K562 (cell line): Measurements from ENCODE around the gene MAGI1. TPM values are rescaled to one million over a fixed set of nuclear protein-coding genes. Genes with fewer than 3 reads are reported as not detected.

Experiments
- ATAC-seq: fragments of 200-7000 bp; cut with Tn5 transposase; 3 replicates; pipeline ENCODE4 v1.9.1; 2020; ENCODE audit warnings: moderate library complexity
- BruUV-seq: library from RNA; stranded (reverse); fragments of 400-500 nt; replicated peaks from 2 replicates; lab custom pipeline; 2021; lab: Mats Ljungman, UMichigan
- CTCF ChIA-PET: fragments of 300-600 bp; formaldehyde crosslinking; extraction: SDS; loops from one replicate; lab custom pipeline; 2021; ENCODE audit warnings: low intra/inter-chr PET ratio; lab: Yijun Ruan, JAX
- POLR2A ChIA-PET: fragments of 300-600, 350-650 bp; sonication (Branson Sonifier 250); formaldehyde crosslinking; extraction: SDS; loops from one replicate; lab custom pipeline; 2021; ENCODE audit warnings: antibody characterized with exemption, inconsistent platforms; lab: Yijun Ruan, JAX
- DNase-seq, 4 experiments: peaks; one replicate each; pipeline versions ENCODE4 v3.0.0 to v3.0.0-alpha.2; 2011 to 2018; ENCODE audit warnings: low spot score in 3 of 4, mixed read lengths in 3 of 4; ENCODE audit errors: extremely low read depth in 1 of 4
- FAIRE-seq: peaks from 2 replicates; lab custom pipeline; 2011; peaks lifted over from hg19 to GRCh38; lab: Jason Lieb, UNC
- H2AFZ ChIP-seq: 2 replicates; pipeline ENCODE4 v1.6.0; 2011; ENCODE audit warnings: low read depth, low read length, control low read depth, inconsistent platforms
- H3K27ac ChIP-seq: fragments of 200-600 bp; 3 replicates; pipeline ENCODE4 v1.8.0; 2011; ENCODE audit warnings: low read depth, mild to moderate bottlenecking, control low read depth, inconsistent platforms, low read length, moderate library complexity, mixed read lengths; ENCODE audit errors: extremely low read depth
- H3K27me3 ChIP-seq, 2 experiments: fragments of 300-600 bp in 1 of 2; 2 replicates in 1 of 2; 3 replicates in 1 of 2; pipeline versions ENCODE4 v1.6.0 to v1.8.0; 2011; ENCODE audit warnings: inconsistent platforms in 2 of 2, low read length in 2 of 2, mild to moderate bottlenecking in 1 of 2, mixed read lengths in 1 of 2, moderate library complexity in 1 of 2; ENCODE audit not compliant: control insufficient read depth in 2 of 2, insufficient read depth in 2 of 2
- H3K36me3 ChIP-seq: fragments of 300-600 bp; 3 replicates; pipeline ENCODE4 v1.8.0; 2011; ENCODE audit warnings: mild to moderate bottlenecking, low read length, inconsistent platforms; ENCODE audit not compliant: control insufficient read depth, insufficient read depth
- H3K4me1 ChIP-seq, 2 experiments: fragments of 200-600 bp in 1 of 2; replicated peaks in 1 of 2; 2 replicates in 1 of 2; 3 replicates in 1 of 2; pipeline versions ENCODE4 v1.5.1 to v1.8.0; 2011; ENCODE audit warnings: inconsistent platforms in 2 of 2, low read length in 2 of 2, mild to moderate bottlenecking in 1 of 2, mixed read lengths in 1 of 2, moderate library complexity in 1 of 2; ENCODE audit not compliant: control insufficient read depth in 2 of 2, insufficient read depth in 2 of 2
- H3K4me2 ChIP-seq: 2 replicates; pipeline ENCODE4 v1.6.1; 2011; ENCODE audit warnings: low read length, control low read depth, inconsistent platforms, mixed read lengths; ENCODE audit not compliant: insufficient read depth
- H3K4me3 ChIP-seq: fragments of 200-600 bp; sonication (generic), shearing (Covaris generic); 2 replicates; pipeline ENCODE4 v1.5.1; 2016; ENCODE audit warnings: control low read depth, inconsistent platforms
- H3K79me2 ChIP-seq: fragments of 200-600 bp; 3 replicates; pipeline ENCODE4 v1.8.0; 2011; ENCODE audit warnings: low read length, inconsistent platforms; ENCODE audit not compliant: control insufficient read depth, insufficient read depth
- H3K9ac ChIP-seq, 2 experiments: 2 replicates each; pipeline versions ENCODE4 v1.6.0 to v1.6.1; 2011; ENCODE audit warnings: low read depth in 2 of 2, low read length in 2 of 2, control low read depth in 1 of 2, inconsistent platforms in 1 of 2, mild to moderate bottlenecking in 1 of 2, mixed read lengths in 1 of 2; ENCODE audit not compliant: insufficient read depth in 1 of 2
- H3K9me1 ChIP-seq: one replicate; pipeline ENCODE4 v1.6.0; 2011; ENCODE audit warnings: inconsistent platforms, mild to moderate bottlenecking, low read length, moderate library complexity; ENCODE audit not compliant: control insufficient read depth, insufficient read depth
- H3K9me3 ChIP-seq: replicated peaks from 2 replicates; pipeline ENCODE4 v1.5.1; 2011; ENCODE audit warnings: low read depth, low read length, inconsistent platforms; ENCODE audit not compliant: control insufficient read depth, insufficient read depth
- H4K20me1 ChIP-seq: replicated peaks from 2 replicates; pipeline ENCODE4 v1.6.1; 2011; ENCODE audit warnings: low read length, inconsistent platforms, mixed read lengths; ENCODE audit not compliant: control insufficient read depth, insufficient read depth
- EZH2 ChIP-seq: IDR thresholded peaks from 2 replicates; pipeline ENCODE4 v1.6.1; 2012; ENCODE audit warnings: low read depth, mild to moderate bottlenecking, inconsistent platforms, low read length, borderline replicate concordance
- MEF2A ChIP-seq: IDR thresholded peaks from 2 replicates; pipeline ENCODE4 v1.6.1; 2011; ENCODE audit warnings: low read depth, mild to moderate bottlenecking, low read length, moderate library complexity; ENCODE audit not compliant: control insufficient read depth
- RFX5 ChIP-seq: IDR thresholded peaks from 2 replicates; pipeline ENCODE4 v1.6.1; 2011; ENCODE audit warnings: low read depth, mild to moderate bottlenecking, improper control_type of control experiment, low read length
- RUNX1 ChIP-seq: sonication (generic); IDR thresholded peaks from 2 replicates; pipeline ENCODE4 v1.6.1; 2016; ENCODE audit warnings: antibody characterized with exemption, low read depth
- SIN3B ChIP-seq: fragments of 450-650 bp; IDR thresholded peaks from 2 replicates; pipeline ENCODE4 v1.6.1; 2017; ENCODE audit warnings: low read depth, mild to moderate bottlenecking, moderate library complexity
- SMARCE1 ChIP-seq: fragments of 450-650 bp; IDR thresholded peaks from 2 replicates; pipeline ENCODE4 v1.7.1; 2016; ENCODE audit warnings: mild to moderate bottlenecking
- ZKSCAN3 ChIP-seq: fragments of 250-450 bp; sonication (Bioruptor Pico); IDR thresholded peaks from 2 replicates; pipeline ENCODE4 v1.4.0; 2020
- WGBS: fragments of 100-300 bp; shearing (Covaris generic); methylation state at CpG from one replicate; pipeline ENCODE4 v1.1.6; 2016; ENCODE audit warnings: low coverage, mixed read lengths; ENCODE audit not compliant: insufficient coverage; ENCODE audit errors: missing lambda C conversion rate; 5-methylcytosine and 5-hydroxymethylcytosine counted together
- in situ Hi-C: fragments of 300-500 bp; cut with MboI; formaldehyde crosslinking; loops from 4 replicates; pipeline ENCODE4 v1.15.0; 2018; ENCODE audit warnings: inconsistent platforms, mixed read lengths
- intact Hi-C: fragments of 100-400 bp; cut with micrococcal nuclease; formaldehyde crosslinking; loops from 2 replicates; pipeline ENCODE4 v1.14.2; 2022
- polyA plus RNA-seq, 8 experiments: library from polyadenylated mRNA; depleted of rRNA in 4 of 8; stranded (reverse) in 5 of 8; unstranded in 3 of 8; fragments of >200 nt; fragmentation: Nextera tagmentation in 2 of 8; fragmentation: Illumina TruSeq in 1 of 8; extraction: Ambion mirVana in 2 of 8; extraction: Trizol in 1 of 8; gene quantifications; 2 replicates each; pipeline versions ENCODE4 v1.2.1 to v1.2.3, GENCODE V29; 2011 to 2014; ENCODE audit warnings: inconsistent platforms in 1 of 8, missing spikeins in 1 of 8
- total RNA-seq, 7 experiments: library from RNA; depleted of rRNA in 6 of 7; stranded (reverse); fragments of >200 nt in 6 of 7; fragmentation: Illumina TruSeq in 2 of 7; extraction: Trizol in 2 of 7; gene quantifications; 2 replicates each; pipeline versions ENCODE4 v1.2.1 to v1.2.3, GENCODE V29; 2011 to 2021; ENCODE audit warnings: low replicate concordance in 1 of 7
- TF ChIP-seq, protein P1 (sequence below), 2 experiments: fragments of 450-650 bp in 1 of 2; sonication (generic) in 1 of 2; formaldehyde crosslinking in 1 of 2; IDR thresholded peaks; 2 replicates each; pipeline versions ENCODE4 v1.7.1 to v1.9.0; 2016 to 2022; ENCODE audit warnings: inconsistent platforms in 1 of 2, mild to moderate bottlenecking in 1 of 2, missing genetic modification reagents in 1 of 2

Gene MAGI1
- total and polyA plus RNA-seq, 9 of the 15 experiments (the other 6 are each of a cell fraction or from before 2014, with no cell fraction given) = 7.8 to 59.4 (median 43.2) TPM

DNA sequence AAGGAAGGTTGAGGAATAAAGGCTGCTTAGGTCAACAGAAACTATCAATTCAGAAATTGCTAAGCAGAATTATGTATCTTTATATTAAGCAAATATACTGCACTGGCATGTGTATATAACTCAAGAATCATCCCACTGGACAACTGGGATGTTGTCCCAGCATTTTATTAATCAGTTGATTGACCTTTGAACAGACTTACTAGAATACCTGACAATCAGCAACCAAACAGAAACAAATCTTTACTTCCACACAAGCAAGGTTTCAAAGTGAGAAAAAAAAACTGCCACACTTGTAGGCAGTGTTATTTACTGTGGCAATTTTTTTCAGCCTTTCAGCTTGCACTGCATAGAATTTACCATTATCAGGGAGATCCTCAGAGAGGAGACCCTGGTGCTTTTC, 218.8 kb downstream of the MAGI1 start:
- ATAC-seq = no peak
- H3K4me2 ChIP-seq = no peak overlapping the region
- intact Hi-C loops = no loop called here
- no peaks in the 10 kb centered on the region for H3K9me1 ChIP-seq
- no peak overlapping the region for H3K9ac ChIP-seq
- CTCF ChIA-PET = no interaction called here
- no peaks in the 10 kb centered on the region for H4K20me1 ChIP-seq
- no peak for FAIRE-seq
- H3K79me2 ChIP-seq = no peaks in the 10 kb centered on the region
- H2AFZ ChIP-seq = no peak overlapping the region
- no peaks in the 10 kb centered on the region for H3K4me1 ChIP-seq
- in situ Hi-C loops = no loop called here
- POLR2A ChIA-PET = no interaction called here
- H3K36me3 ChIP-seq = no peaks in the 10 kb centered on the region
- no peak for DNase-seq
- H3K9me3 ChIP-seq = no peaks in the 10 kb centered on the region
- no peak overlapping the region for H3K27ac ChIP-seq
- TF ChIP-seq RUNX1 (no peak), RFX5 (no peak), SMARCE1 (no peak)
- no peaks in the 10 kb centered on the region for H3K27me3 ChIP-seq
- H3K4me3 ChIP-seq = no peak overlapping the region
- no TSS peak for BruUV-seq

DNA sequence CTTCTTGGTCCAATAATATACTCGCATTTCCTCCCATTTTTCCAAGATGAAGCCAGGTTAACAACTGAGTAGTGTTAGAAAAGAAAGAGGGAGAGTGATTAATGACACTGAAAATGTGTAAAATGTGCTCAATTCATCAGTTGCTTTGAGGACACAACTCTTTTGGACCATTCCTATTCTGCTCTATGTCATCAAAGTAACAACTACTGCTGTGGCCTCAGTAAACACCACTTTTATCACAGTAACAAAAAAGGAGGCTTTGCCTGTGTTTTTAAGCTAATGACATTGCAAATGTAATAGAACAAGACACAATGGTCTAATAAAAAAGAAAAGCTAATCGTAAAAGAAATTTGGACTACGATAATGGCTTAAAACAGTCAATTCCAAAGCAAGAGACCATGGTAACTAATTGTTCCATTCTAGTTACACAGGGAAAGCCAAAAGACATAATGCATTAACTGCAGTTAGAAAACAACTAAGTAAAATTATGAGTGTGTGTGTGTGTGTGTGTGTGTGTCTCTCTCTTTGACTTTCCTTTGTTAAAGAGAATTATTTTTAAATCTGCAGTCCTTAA, 221.1 kb downstream of the MAGI1 start:
- no peak overlapping the region for H3K4me3 ChIP-seq
- no peak for DNase-seq
- H3K27me3 ChIP-seq = no peaks in the 10 kb centered on the region; a peak in 1 of 5 replicates
- ATAC-seq = no peak
- WGBS = 0% methylated on average over 3 of the region's 3 CpGs
- H3K9ac ChIP-seq = no peak overlapping the region
- BruUV-seq = no TSS peak
- no peaks in the 10 kb centered on the region for H3K79me2 ChIP-seq
- FAIRE-seq = no peak
- intact Hi-C loops (no loop called here), in situ Hi-C loops (no loop called here)
- CTCF ChIA-PET = no interaction called here
- no peaks in the 10 kb centered on the region for H3K9me1 ChIP-seq
- no peak overlapping the region for H3K27ac ChIP-seq
- no peak overlapping the region for H3K4me2 ChIP-seq
- no peaks in the 10 kb centered on the region for H3K9me3 ChIP-seq
- no peak overlapping the region for H2AFZ ChIP-seq
- H4K20me1 ChIP-seq = no peaks in the 10 kb centered on the region
- H3K4me1 ChIP-seq = no peaks in the 10 kb centered on the region
- POLR2A ChIA-PET = no interaction called here
- no peaks in the 10 kb centered on the region for H3K36me3 ChIP-seq
- no peak for TF ChIP-seq ZKSCAN3
- TF ChIP-seq SIN3B = no peak
- no peak for TF ChIP-seq EZH2
- no peak for TF ChIP-seq MEF2A
- TF ChIP-seq, protein P1, sequence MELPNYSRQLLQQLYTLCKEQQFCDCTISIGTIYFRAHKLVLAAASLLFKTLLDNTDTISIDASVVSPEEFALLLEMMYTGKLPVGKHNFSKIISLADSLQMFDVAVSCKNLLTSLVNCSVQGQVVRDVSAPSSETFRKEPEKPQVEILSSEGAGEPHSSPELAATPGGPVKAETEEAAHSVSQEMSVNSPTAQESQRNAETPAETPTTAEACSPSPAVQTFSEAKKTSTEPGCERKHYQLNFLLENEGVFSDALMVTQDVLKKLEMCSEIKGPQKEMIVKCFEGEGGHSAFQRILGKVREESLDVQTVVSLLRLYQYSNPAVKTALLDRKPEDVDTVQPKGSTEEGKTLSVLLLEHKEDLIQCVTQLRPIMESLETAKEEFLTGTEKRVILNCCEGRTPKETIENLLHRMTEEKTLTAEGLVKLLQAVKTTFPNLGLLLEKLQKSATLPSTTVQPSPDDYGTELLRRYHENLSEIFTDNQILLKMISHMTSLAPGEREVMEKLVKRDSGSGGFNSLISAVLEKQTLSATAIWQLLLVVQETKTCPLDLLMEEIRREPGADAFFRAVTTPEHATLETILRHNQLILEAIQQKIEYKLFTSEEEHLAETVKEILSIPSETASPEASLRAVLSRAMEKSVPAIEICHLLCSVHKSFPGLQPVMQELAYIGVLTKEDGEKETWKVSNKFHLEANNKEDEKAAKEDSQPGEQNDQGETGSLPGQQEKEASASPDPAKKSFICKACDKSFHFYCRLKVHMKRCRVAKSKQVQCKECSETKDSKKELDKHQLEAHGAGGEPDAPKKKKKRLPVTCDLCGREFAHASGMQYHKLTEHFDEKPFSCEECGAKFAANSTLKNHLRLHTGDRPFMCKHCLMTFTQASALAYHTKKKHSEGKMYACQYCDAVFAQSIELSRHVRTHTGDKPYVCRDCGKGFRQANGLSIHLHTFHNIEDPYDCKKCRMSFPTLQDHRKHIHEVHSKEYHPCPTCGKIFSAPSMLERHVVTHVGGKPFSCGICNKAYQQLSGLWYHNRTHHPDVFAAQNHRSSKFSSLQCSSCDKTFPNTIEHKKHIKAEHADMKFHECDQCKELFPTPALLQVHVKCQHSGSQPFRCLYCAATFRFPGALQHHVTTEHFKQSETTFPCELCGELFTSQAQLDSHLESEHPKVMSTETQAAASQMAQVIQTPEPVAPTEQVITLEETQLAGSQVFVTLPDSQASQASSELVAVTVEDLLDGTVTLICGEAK (IDR thresholded peaks at IDR 0.05) = no peak
- TF ChIP-seq, protein P1 (CRISPR knock-in tag; IDR thresholded peaks at IDR 0.05) = no peak
